22Rv1 (cell line): ENCODE measurements around the gene ACOXL.

Source experiments
- H3K27ac ChIP-seq: fragments of 450-650 bp; 2 replicates; pipeline ENCODE4 v1.5.1; 2017
- ZFX ChIP-seq: fragments of 450-650 bp; IDR thresholded peaks from 2 replicates; pipeline ENCODE4 v1.6.1; 2017; ENCODE audit warnings: antibody characterized with exemption, borderline replicate concordance
- TF ChIP-seq, protein P1 (sequence below): fragments of 450-650 bp; IDR thresholded peaks from 2 replicates; pipeline ENCODE4 v1.5.1; 2017; ENCODE audit warnings: mild to moderate bottlenecking

The ACOXL gene

DNA sequence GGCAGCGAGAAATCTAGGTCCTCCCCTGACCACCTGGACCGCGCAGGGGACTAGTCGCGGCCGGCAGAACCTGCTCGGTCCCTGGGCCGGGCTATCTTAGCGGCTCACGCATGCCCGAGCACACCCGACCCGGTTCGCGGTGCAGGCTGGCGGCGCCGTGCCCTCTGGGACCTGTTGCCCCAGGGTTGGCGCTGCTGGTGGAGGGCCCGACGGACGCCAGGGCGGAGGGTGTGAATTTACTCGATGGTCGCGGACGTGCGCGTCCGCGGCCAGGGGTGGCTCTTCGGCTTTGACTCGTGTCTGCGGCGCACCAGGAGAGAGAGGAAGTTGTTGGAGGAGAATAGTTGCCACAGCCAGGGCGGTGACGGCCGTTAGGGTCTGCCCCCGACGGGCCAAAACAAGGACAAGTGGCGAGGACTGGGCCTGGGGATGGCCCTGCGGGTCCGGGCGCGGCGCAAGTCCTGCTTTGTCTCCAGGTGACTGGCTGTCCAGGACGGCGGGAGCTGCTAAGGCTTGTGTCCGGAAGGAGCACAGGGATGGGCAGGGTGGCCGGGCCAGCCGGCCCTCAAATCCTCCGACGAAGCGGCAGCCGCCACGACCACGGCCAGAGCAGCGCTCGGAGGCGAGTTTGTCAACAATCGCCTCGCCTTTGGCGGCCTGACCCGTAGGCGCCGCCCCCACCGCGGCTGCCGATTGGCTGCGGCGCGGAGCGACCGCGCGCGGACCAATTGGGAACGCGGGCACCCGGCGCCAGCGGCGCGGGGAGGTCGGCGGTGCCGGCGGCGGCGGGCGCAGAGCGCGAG is 389.7 kb downstream of the ACOXL start:
- TF ChIP-seq ZFX, result no peak
- TF ChIP-seq, protein P1, sequence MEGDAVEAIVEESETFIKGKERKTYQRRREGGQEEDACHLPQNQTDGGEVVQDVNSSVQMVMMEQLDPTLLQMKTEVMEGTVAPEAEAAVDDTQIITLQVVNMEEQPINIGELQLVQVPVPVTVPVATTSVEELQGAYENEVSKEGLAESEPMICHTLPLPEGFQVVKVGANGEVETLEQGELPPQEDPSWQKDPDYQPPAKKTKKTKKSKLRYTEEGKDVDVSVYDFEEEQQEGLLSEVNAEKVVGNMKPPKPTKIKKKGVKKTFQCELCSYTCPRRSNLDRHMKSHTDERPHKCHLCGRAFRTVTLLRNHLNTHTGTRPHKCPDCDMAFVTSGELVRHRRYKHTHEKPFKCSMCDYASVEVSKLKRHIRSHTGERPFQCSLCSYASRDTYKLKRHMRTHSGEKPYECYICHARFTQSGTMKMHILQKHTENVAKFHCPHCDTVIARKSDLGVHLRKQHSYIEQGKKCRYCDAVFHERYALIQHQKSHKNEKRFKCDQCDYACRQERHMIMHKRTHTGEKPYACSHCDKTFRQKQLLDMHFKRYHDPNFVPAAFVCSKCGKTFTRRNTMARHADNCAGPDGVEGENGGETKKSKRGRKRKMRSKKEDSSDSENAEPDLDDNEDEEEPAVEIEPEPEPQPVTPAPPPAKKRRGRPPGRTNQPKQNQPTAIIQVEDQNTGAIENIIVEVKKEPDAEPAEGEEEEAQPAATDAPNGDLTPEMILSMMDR, result no peak
- peak overlapping the region; percentile 88 for H3K27ac ChIP-seq

DNA sequence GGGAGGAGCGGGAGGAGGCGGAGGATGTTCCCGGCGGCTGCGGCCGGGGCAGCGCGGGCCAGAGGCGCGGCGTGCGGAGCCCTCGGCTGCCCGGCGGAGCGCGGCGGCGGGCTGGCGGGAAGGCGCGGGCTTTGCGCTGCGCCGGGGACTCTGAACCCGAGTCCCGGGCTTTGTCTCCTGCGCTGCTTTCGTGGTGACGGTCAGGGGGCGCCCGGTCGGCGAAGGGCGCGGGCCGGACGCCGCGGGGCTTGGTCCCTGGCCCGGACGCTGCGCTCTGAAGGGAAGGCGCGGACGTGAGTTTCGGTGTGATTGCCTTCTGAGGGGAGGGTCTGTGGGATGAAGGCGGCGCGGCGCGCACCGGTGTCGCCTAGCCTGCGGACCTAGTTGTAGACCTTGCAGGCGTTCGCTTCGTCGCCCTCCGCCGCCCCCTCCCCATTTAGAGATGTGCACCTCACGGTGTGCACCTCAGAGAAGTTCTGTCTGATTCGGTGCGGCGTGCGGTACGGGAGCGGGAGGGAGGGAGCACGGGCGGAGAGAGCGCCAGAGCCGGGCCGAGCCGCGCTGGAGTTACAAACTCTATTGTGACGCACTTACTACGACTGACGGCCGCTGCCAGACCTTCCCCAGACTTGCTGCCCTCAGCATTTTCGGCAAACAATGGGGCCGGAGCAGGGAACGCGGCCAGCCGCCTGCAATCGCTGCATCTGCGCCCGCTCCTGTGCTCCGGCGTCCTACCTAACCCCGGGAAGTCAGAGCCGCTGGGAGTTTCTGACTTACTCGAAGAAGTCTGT is 390.5 kb downstream of the ACOXL start:
- TF ChIP-seq ZFX, result no peak
- TF ChIP-seq, protein P1, result no peak
- H3K27ac ChIP-seq, result peak overlapping the region; percentile 88

DNA sequence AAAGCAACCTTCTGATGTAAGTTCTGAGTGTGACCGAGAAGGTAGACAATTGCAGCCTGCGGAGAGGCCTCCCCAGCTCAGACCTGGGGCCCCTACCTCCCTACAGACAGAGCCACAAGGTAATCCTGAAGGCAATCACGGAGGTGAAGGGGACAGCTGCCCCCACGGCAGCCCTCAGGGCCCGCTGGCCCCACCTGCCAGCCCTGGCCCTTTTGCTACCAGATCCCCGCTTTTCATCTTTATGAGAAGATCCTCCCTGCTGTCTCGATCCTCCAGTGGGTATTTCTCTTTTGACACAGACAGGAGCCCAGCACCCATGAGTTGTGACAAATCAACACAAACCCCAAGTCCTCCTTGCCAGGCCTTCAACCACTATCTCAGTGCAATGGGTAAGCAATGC is 391.4 kb downstream of the ACOXL start:
- H3K27ac ChIP-seq, result no peak overlapping the region
- no peak for TF ChIP-seq ZFX
- TF ChIP-seq, protein P1, result no peak

DNA sequence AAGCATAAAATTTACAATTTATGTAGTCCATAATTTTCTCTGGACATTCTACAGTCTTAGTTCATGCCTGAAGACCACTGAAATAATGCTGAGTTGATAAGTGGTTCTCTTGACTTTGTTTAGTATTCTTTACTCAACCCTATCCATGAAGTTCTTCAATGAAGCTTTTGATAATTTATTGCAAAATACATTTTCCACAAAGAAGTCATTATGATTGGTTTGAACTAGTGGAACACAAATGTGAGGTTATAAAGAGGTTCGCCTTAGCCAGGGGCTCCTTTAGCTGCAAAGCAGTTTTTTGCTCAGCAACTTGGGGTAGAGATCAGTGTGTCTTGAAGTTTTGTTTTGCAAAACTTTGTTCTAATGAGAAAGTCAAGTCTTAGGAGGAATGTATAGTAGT is 394.2 kb downstream of the ACOXL start:
- TF ChIP-seq, protein P1, result no peak
- no peak for TF ChIP-seq ZFX

DNA sequence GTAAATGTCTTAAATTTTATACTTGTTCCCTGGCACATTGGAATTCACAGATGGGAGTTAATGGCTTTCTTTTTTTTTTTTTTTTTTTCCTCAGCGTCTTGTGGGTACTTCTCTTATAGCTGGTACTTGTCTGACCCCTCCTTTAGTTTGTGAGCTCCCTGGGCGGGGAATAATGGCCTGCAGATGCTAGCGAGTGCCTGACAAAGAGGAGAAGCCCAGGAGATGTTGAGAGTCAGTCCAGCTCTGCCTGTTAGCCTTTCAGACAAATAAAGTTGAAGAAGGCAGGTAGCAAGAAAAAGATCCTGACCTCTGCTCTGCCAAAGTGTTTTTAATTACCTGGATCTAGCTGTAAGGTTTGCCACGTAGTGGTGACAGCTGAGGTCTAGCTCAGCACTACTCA is 395.0 kb downstream of the ACOXL start:
- H3K27ac ChIP-seq, result no peak overlapping the region
- no peak for TF ChIP-seq ZFX
- TF ChIP-seq, protein P1, result no peak

More for the DNA sequence above, 394.2 kb downstream of the ACOXL start:
- H3K27ac ChIP-seq, result no peak overlapping the region

DNA sequence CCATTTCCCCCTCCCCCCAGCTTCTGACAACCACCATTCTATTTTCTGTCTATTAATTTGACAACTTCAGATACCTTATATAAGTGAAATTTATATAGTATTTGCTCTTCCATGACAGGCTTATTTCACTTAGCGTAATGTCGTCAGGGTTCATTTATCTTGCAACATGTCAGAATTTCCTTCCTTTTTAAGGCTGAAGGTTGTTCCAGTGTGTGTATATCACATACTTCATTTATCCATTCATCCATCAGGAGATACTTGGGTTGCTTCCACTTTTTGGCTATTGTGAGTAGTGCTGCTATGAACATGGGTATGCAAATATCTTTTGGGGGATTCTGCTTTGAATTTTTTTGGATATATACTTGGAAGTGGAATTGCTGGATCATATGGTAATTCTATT is 395.7 kb downstream of the ACOXL start:
- H3K27ac ChIP-seq, result no peak overlapping the region
- TF ChIP-seq, protein P1, result no peak
- TF ChIP-seq ZFX, result no peak

DNA sequence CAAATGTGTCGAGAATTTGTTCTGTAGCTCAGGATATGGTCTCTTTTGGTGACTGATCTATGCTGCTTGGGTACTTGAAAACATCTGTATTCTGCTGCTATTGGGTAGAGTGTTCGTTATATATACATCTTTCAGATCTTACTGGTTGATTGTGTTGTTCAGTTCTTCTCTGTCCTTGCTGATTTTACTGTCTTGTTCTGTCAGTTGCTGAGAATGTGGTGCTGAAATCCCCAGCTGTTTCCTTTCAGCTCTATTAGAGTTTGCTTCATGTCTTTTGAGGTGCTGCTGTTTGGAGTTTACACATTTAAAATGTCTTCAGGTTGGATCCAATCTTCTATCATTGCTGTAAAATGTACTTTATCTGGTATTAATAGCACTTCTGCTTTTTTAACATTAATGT is 401.2 kb downstream of the ACOXL start:
- TF ChIP-seq ZFX, result no peak
- TF ChIP-seq, protein P1, result no peak
- no peak overlapping the region for H3K27ac ChIP-seq
